Activated naive CD4-positive, alpha-beta T cell treated with anti-CD3 and anti-CD28 coated beads, Interleukin-2, amount 50 U/mL, for 72 hours (primary cell): ENCODE results near the gene BEX4. TPM values are rescaled to one million over a fixed set of nuclear protein-coding genes. Genes with fewer than 3 reads are reported as not detected.
"Not testable (repeated sequence)": the region's sequence is repeated elsewhere in the genome, so short reads cannot be mapped to it uniquely, and the experiment has no call there.

Experiments
- ATAC-seq, 2 donors: fragments of 150-1000 bp; cut with Tn5 transposase; 2 replicates each; pipeline ENCODE4 v1.10.0; 2021; ENCODE audit warnings: mild to moderate bottlenecking in 2 of 2, moderate library complexity in 2 of 2
- DNase-seq, 2 donors: peaks; one replicate each; pipeline ENCODE4 v3.0.0; 2021 to 2022; ENCODE audit warnings: low spot score in 2 of 2
- H3K27ac Mint-ChIP-seq, 2 donors: one replicate each; pipeline ENCODE4 v1.8.0; 2022; ENCODE audit warnings: mild to moderate bottlenecking in 2 of 2, mixed read lengths in 2 of 2
- H3K36me3 Mint-ChIP-seq, 2 donors: one replicate each; pipeline ENCODE4 v1.8.0; 2022; ENCODE audit warnings: mixed read lengths in 2 of 2
- H3K9me3 Mint-ChIP-seq, 2 donors: one replicate each; pipeline ENCODE4 v1.8.0; 2022; ENCODE audit warnings: mixed read lengths in 2 of 2
- total RNA-seq, 2 donors: library from RNA; stranded (reverse); gene quantifications; one replicate each; pipeline ENCODE4 v1.2.3, GENCODE V29; 2022

The BEX4 gene
- total RNA-seq, 2 donors from 2014 or later: 11.5 to 11.8 TPM

DNA sequence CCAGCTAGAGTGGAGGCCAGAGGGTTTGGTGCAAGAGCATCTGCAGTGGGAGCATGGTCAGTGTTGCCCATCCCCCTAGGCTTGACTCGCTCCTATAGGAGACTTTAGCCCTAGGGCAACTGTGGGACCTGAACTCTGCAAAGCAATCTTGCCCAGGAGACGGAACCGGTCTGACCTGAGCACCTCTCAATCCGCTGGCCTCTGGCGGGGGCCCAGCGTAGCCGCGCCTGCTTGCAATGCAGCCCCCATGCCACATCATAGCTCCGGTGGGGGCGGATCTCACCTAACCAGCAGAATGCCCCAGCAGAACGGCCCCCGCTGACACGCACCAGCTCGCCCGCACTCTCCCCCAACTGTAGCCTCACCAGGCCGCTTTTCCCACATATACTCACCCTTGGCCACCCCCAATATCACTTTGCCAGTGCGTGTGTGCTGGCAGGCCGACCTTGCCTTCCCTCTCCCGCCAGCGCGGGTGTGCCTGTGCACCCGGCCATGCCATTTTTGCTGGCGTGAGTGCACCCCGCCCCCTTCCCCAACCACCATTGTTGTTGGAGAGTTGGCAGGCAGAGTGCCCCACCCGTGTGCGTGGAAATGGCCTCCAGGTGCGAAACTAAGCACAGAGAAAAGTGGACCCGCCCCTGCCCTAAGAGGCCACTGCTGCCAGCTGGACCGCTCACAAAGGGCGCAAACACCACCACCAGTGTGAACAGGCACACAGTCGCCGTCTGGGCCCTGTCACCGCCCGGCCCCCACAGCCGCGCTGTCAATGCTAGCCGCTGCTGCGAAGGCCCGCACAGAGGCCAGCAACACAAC is 5.8 kb downstream of the BEX4 start:
- no peaks in the 10 kb centered on the region for H3K9me3 Mint-ChIP-seq
- DNase-seq: no peak
- no peaks in the 10 kb centered on the region for H3K36me3 Mint-ChIP-seq

DNA sequence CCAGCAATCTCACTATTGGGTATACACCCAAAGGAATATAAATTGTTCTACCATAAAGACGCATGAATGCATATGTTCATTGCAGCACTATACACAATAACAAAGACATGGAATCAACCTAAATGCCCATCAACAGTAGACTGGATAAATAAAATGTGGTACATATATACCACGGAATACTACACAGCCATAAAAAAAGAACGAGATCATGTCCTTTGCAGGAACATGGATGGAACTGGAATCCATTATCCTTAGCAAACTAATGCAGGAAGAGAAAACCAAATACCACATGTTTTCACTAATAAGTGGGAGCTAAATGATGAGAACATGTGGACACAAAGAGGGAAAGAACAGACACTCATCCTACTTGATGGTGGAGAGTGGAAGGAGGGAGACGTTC is 11.0 kb downstream of the BEX4 start:
- H3K36me3 Mint-ChIP-seq, H3K9me3 Mint-ChIP-seq, ATAC-seq, H3K27ac Mint-ChIP-seq, DNase-seq: not testable (repeated sequence)

More for the DNA sequence above, 5.8 kb downstream of the BEX4 start:
- no peak for ATAC-seq
- H3K27ac Mint-ChIP-seq: no peak overlapping the region

DNA sequence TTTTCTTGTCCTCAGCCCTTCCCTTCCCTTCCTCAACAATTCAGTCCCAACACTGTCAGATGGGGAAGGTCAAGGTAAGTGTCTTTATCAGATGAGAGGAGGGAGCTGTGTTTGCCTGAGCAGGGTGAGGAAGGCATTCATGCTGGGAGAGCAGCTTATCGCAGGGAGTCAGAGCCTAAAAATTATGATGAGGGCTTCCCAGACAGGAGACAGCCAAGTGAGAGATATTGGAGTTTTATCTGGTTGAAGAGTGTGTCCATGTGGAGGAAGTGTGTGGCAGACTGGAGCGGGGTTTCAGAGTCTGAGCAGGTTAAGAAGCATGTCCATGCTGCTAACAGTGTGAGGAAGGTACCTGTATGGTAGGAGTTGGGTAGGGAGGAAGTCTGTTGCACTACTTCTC is 18.4 kb downstream of the BEX4 start:
- H3K9me3 Mint-ChIP-seq: no peaks in the 10 kb centered on the region
- DNase-seq: no peak
- no peak overlapping the region for H3K27ac Mint-ChIP-seq
- no peaks in the 10 kb centered on the region for H3K36me3 Mint-ChIP-seq
- ATAC-seq: no peak

DNA sequence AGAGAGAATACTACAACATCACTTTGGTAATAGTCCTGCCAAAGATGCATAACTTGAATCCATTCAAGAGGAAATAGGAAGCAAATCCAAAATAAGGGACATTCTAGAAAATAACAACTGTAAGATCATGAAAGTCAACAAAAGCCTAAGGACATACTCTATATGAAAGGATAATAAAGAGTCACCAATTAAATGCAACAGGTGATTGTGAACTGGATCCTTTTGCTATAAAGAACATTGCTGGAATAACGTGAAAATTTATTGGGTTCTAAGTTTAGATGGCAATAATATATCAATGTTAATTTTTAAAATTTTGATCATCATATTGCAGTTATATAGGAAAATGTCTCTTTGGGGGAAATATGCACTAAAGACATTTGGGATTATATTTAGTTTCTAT is 20.0 kb downstream of the BEX4 start:
- ATAC-seq (no peak), DNase-seq (no peak)
- Mint-ChIP-seq H3K36me3 (no peaks in the 10 kb centered on the region), H3K27ac (no peak overlapping the region), H3K9me3 (no peaks in the 10 kb centered on the region)

DNA sequence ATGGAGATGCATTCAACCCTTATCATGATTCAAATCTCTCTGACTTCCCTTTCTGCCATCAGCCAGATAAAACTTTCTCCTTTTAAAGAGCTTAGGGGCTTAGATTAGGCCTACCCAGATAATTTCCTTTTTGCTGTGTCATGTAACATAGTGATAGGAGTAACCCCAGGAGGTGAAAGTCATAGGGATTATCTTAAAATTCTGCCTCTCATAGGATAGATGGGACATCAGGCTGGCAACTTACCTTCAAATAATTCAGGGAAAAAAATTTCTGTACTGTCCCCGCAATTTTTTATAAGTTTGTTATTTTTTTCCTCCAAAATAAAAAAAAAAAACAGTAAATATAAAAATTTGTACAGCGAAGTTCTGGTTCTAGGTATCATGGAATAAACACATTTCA is 20.7 kb downstream of the BEX4 start:
- not testable (repeated sequence) for DNase-seq, H3K36me3 Mint-ChIP-seq, H3K27ac Mint-ChIP-seq, ATAC-seq, H3K9me3 Mint-ChIP-seq

DNA sequence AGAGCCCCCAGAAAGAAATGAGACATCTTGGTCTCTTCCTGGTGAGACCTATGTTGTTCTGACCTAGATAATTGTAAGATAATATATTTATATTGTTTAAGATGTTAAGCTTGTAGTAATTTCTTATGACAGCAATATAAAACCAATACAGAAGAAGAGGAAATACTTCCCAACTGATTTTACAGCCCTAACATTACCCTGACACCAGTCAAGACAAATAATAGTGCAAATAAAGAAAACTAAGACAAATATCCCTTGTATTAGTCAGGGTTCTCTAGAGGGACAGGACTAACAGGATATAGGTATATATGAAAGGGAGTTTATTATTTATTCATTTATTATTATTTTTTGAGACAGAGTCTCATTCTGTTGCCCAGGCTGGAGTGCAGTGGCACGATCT is 21.4 kb downstream of the BEX4 start:
- no peaks in the 10 kb centered on the region for H3K9me3 Mint-ChIP-seq
- no peak overlapping the region for H3K27ac Mint-ChIP-seq
- DNase-seq: no peak
- H3K36me3 Mint-ChIP-seq: no peaks in the 10 kb centered on the region
- no peak for ATAC-seq

DNA sequence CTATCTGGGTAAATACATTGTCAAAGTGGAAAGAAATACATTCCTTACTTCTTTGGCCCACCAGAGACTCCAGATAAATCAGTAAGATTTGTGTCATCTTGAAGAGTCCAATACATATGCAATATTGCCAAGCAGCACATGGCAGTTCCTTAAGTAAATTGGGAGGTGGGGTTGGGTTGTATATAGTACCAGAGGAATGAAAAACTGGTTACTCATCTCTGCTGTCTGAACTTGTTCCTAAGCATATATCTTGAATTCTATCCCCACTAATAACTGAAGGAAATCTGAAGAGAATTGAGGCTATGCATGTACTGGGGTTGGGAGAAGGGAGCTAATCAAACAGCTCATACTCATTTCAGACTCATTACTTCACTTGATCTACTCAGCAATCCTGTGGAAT is 25.2 kb downstream of the BEX4 start:
- H3K27ac Mint-ChIP-seq: no peak overlapping the region
- H3K9me3 Mint-ChIP-seq: no peaks in the 10 kb centered on the region
- DNase-seq (no peak), ATAC-seq (no peak)
- no peaks in the 10 kb centered on the region for H3K36me3 Mint-ChIP-seq

DNA sequence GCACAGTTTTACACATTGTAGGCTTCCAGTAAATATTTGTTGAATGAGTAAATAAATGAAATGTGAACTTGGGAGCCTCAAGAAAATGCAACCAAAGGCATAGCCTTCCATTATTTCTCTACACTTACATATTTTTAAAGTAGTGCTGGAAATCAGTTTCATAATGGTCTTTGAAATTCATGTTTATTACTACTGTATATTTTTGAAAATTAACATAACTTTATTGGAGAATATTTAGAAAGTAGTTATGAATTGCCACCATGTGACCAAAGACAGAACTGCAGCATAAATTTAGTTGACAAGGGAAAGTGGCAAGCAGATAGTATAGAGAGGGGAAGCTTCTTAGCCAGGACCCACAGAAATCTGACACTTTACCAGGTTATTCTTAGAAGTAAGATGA is 33.6 kb downstream of the BEX4 start:
- peaks cover 0 to 2% of the 10 kb centered on the region in 2 donors for H3K36me3 Mint-ChIP-seq
- no peak overlapping the region for H3K27ac Mint-ChIP-seq
- ATAC-seq (no peak), DNase-seq (no peak)
- H3K9me3 Mint-ChIP-seq: no peaks in the 10 kb centered on the region

DNA sequence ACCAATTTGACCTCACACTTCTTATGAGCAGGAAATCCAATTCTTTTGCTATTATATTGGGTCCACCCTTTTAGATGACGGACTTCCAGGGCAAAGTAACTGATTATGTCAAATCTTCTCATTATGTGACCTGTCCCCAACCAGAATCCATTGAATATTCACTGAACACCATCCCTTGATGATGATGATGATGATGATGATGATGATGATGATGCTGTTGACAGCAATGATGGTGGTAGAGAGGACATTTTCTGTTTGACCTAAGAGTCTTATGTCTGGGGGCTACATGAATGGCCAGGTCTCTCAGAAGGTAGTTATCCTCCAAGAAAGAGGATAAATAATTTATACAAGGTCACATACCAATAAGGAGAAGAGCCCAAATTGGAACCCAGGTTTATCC is 34.9 kb downstream of the BEX4 start:
- no peak overlapping the region for H3K27ac Mint-ChIP-seq
- peaks cover 10 to 15% of the 10 kb centered on the region in 2 donors for H3K36me3 Mint-ChIP-seq
- H3K9me3 Mint-ChIP-seq: no peaks in the 10 kb centered on the region
- no peak for DNase-seq
- ATAC-seq: no peak

DNA sequence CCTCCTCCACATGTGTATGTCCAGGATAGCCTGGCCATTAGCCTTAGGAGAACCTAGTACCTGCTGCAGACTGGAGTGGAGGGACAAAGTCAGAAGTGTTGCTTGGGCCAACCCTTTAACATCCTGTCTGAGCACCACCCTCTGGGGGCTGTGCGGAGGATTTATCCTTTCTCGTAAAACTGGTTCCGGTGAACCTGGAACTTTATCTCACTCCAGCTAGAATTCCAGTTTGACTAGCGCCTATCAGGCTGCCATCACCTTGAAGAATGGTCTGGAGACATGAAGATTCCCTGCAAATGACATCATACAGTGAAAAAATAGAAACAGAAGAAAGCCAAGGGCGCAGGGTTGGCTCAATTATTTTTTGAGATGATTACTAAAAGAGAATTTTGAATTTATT is 36.1 kb downstream of the BEX4 start:
- DNase-seq (no peak), ATAC-seq (no peak)
- peaks cover 13 to 19% of the 10 kb centered on the region in 2 donors for H3K36me3 Mint-ChIP-seq
- H3K9me3 Mint-ChIP-seq: no peaks in the 10 kb centered on the region
- no peak overlapping the region for H3K27ac Mint-ChIP-seq

DNA sequence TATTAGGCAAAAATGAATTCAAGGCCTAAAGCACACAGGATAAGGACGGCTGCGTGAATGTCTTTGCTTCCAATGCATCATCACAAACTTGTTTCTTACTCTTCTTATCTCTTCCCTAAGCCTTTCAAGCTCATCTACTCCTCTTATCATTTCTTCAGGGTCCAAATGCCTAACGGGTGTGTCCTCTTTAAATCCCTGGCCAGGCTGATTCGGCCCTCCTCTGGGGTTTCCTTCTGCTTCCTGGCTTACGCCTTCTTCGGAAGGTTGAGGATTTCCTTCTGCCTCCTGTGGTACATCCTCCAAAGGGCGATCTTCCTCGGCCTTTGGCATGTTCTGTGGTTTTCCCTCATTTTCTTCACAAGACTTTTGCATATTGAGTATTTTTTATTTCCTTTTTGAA is 38.7 kb downstream of the BEX4 start:
- H3K36me3 Mint-ChIP-seq: peaks cover 13 to 19% of the 10 kb centered on the region in 2 donors
- no peak for DNase-seq
- H3K9me3 Mint-ChIP-seq: no peaks in the 10 kb centered on the region
- no peak for ATAC-seq
- H3K27ac Mint-ChIP-seq: peak overlapping the region; percentile 93 to 97

DNA sequence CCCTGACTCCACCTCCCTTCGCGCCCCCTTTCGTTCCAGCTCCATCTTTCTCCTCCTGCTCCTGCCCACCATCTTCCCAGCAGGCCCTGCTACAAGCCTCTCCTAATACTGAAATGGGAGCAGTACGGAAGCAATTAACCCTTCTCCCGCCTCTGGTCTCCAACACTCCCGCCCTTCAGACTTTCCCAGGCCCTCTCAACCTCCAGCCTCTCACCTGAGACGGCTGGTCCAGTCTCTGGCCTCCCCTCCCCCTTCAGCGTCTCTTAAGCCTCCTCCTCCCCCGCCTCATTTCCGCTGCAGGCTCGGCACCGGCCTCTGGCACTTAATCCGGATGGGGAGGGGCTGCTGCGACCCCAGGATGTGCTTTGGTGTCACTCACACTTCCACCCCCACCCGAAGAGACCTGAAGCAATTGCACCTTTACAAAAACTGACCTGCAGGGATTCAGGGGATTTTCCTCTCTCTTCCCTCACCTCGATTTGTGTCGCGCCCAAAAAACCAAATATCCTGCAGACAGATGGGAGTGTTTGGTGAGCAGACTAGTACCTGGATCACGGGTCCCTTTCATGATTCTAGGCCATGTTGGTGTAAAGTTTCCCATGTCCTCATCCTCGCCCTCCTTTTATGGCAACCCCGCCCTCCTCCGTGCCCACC is 39.4 kb downstream of the BEX4 start:
- Mint-ChIP-seq H3K9me3 (no peaks in the 10 kb centered on the region), H3K36me3 (peaks cover 13 to 19% of the 10 kb centered on the region in 2 donors), H3K27ac (peak overlapping the region; percentile 96 to 97)
- ATAC-seq (peak; percentile 65 to 77), DNase-seq (peak in 1 of 2 donors; percentile 17)

DNA sequence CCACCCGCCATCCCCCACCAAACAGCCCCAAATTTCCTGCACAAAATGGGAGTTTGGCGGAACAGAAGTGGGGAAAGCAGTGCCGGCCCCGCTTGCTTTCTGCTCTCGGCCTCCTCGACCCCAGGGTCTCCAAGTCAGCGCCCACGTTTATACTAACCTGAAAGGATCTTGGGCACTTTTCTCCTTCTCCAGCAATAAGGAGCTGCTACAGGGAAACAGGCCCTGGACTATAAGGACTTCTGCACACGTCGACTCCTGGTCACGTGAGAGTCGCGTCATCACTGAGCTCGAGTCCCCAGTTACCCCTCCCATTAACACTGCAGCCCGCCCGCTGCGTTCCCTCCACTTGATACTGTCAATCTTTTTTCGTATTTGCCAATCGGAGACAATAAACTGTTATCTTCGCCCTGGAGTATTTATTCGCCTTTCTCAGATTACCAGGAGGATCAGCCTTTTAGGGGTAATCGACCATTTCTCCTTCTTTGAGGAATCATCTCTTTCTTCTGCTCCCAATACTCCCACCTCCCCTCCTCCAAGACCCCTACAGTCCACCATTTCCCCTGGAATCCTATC is 40.1 kb downstream of the BEX4 start, which contains the start of gene TCEAL8:
TCEAL8 (minus strand) TSS at position 235 of the 573 bp plus-strand sequence. CDS start 1,176 bp downstream, outside the sequence.
- no peaks in the 10 kb centered on the region for H3K9me3 Mint-ChIP-seq
- DNase-seq (peak in 1 of 2 donors; percentile 44), ATAC-seq (peak; percentile 96)
- H3K36me3 Mint-ChIP-seq: peaks cover 13 to 19% of the 10 kb centered on the region in 2 donors
- peak within 1 kb of the TSS; percentile 96 to 97 for H3K27ac Mint-ChIP-seq

DNA sequence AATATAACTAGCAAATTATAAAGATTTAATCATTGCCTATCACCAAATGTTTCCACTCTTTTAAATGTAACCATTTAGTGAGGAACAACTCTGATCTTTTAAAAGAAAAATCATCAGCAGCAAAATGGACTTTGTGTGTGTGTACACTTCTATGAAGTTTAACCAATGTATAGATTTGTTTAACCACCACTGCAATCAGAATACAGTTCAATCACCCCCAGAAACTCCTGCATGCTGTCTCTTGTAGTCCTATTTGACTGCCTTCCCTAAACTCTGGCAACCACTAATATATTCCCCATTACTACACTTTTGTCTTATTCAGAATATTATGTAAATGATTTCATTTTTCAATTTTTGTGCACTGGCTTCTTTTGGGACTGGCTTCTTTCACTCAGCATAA is 41.7 kb downstream of the BEX4 start:
- Mint-ChIP-seq H3K27ac (no peak overlapping the region), H3K36me3 (peaks cover 13 to 19% of the 10 kb centered on the region in 2 donors), H3K9me3 (no peaks in the 10 kb centered on the region)
- DNase-seq (no peak), ATAC-seq (no peak)

DNA sequence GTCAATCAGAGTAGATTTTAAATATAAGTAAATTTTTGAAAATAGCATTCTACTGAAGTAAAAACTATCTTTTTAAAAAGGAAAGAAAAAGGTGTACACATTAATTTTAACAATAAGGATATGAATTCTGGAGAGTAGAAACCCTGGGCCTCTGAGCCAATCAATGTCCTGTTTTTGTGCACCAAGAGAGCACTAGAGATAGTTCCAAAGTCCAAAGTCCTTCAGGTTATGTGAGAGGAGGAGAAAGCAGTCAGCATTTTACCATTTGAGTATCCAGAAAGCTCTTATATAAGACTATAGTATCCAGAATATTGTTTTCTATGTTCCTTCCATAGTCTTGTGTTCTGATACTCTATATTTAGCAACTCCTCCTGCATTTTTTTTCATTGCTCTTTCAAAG is 43.4 kb downstream of the BEX4 start:
- Mint-ChIP-seq H3K9me3 (no peaks in the 10 kb centered on the region), H3K36me3 (peaks cover 13 to 19% of the 10 kb centered on the region in 2 donors), H3K27ac (no peak overlapping the region)
- DNase-seq (no peak), ATAC-seq (no peak)
